Testis (tissue), 3 donors: Measurements from ENCODE around the gene HEG1. TPM values are rescaled to one million over a fixed set of nuclear protein-coding genes. Genes with fewer than 3 reads are reported as not detected.

Source experiments
- DNase-seq: peaks from one replicate; pipeline ENCODE4 v3.0.0-alpha.2; 2019
- H3K27ac ChIP-seq, 2 donors: fragments of 200-600 bp; sonication (generic); one replicate each; pipeline ENCODE4 v1.5.1; 2019
- H3K27me3 ChIP-seq: fragments of 200-600 bp; sonication (generic); one replicate; pipeline ENCODE4 v1.5.1; 2019
- H3K36me3 ChIP-seq: fragments of 200-600 bp; sonication (generic); one replicate; pipeline ENCODE4 v1.5.1; 2017; ENCODE audit warnings: low read depth; ENCODE audit errors: missing control alignments
- H3K4me1 ChIP-seq: fragments of 200-600 bp; sonication (generic); one replicate; pipeline ENCODE4 v1.5.1; 2019
- H3K4me3 ChIP-seq, 2 donors: fragments of 200-600 bp; sonication (generic); one replicate each; pipeline ENCODE4 v1.5.1; 2017 to 2019
- H3K9me3 ChIP-seq: fragments of 200-600 bp; sonication (generic); one replicate; pipeline ENCODE4 v1.5.1; 2017
- POLR2A ChIP-seq: fragments of 450-650 bp; IDR thresholded peaks from one replicate; pipeline ENCODE4 v1.6.1; 2017; ENCODE audit warnings: antibody characterized with exemption, mild to moderate bottlenecking, moderate library complexity
- WGBS, 2 donors: methylation state at CpG; one replicate each; pipeline ENCODE4 v1.1.5; 2018; 5-methylcytosine and 5-hydroxymethylcytosine counted together
- intact Hi-C: fragments of 100-400 bp; cut with DNase I; formaldehyde crosslinking; loops from one replicate; pipeline ENCODE4 v1.15.1; 2023; ENCODE audit warnings: low total_unique reads
- polyA plus RNA-seq: library from polyadenylated mRNA; stranded (reverse); fragments of 350-450 nt; fragmentation: Illumina TruSeq; extraction: RNeasy Lipid Tissue Mini Kit (QIAGEN cat#74804); gene quantifications from one replicate; pipeline ENCODE4 v1.2.3, GENCODE V29; 2014; ENCODE audit warnings: low read depth, low replicate concordance; ENCODE audit not compliant: insufficient read depth
- total RNA-seq, 2 donors: library from RNA; depleted of rRNA; stranded (reverse); fragments of >200 nt; gene quantifications; one replicate each; pipeline ENCODE4 v1.2.3, GENCODE V29; 2016
- TF ChIP-seq, protein P1 (sequence below), 3 experiments: fragments of 450-650 bp in 2 of 3; fragments of 200-600 bp in 1 of 3; sonication (generic) in 1 of 3; IDR thresholded peaks; one replicate each; pipeline ENCODE4 v1.5.1; 2016 to 2019; ENCODE audit warnings: antibody characterized with exemption in 3 of 3, mild to moderate bottlenecking in 2 of 3, moderate library complexity in 1 of 3

The HEG1 gene
- total and polyA plus RNA-seq, 3 donors from 2014 or later: 50.3 to 160 (median 120) TPM

DNA sequence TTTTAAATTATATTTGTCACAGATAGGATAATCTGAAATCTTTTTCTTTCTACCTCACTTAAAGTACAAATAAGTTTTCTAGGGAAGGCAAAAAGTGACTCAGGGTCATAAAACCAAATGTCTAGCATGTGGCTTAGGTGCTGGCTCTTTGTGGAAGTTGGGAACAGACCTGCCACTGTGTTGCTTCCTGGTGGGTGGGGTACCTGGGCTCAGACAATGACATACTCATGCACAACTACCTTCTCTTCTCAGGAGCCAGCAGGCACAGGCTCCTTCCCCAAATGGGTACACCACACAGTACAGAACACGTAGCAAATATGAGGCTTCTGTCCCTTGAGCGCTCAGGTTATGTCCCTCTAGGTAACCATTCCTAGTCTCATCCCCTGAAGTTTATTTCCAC lies 81.1 kb downstream of the HEG1 start:
- 94 to 96% methylated on average over 2 of the region's 2 CpGs for WGBS, 2 donors
- Histone ChIP-seq H3K4me1 (no peaks in the 10 kb centered on the region), H3K27ac (no peak overlapping the region), H3K27me3 (no peaks in the 10 kb centered on the region), H3K9me3 (no peaks in the 10 kb centered on the region), H3K4me3 (no peak overlapping the region), H3K36me3 (no peaks in the 10 kb centered on the region)
- intact Hi-C loops: no loop called here
- no peak for TF ChIP-seq POLR2A
- TF ChIP-seq, protein P1, sequence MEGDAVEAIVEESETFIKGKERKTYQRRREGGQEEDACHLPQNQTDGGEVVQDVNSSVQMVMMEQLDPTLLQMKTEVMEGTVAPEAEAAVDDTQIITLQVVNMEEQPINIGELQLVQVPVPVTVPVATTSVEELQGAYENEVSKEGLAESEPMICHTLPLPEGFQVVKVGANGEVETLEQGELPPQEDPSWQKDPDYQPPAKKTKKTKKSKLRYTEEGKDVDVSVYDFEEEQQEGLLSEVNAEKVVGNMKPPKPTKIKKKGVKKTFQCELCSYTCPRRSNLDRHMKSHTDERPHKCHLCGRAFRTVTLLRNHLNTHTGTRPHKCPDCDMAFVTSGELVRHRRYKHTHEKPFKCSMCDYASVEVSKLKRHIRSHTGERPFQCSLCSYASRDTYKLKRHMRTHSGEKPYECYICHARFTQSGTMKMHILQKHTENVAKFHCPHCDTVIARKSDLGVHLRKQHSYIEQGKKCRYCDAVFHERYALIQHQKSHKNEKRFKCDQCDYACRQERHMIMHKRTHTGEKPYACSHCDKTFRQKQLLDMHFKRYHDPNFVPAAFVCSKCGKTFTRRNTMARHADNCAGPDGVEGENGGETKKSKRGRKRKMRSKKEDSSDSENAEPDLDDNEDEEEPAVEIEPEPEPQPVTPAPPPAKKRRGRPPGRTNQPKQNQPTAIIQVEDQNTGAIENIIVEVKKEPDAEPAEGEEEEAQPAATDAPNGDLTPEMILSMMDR (IDR thresholded peaks at IDR 0.05): no peak
- no peak for DNase-seq

DNA sequence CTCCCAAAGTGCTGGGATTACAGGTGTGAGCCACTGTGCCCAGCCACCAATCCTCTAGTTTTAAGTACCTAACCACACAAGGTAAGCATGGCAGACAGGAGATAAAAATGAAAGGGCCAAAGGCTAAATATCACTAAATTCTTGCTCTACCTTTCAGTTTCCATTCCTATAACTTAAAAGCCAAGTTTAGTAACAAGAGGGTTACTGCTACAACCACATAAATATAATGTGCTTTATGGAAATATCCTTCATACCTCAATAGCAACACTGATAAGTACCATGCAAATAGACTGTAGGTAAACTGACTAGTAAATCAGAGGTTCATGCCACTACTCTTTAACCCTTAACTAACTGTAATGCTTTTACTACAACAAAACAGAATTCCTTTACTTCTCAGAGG lies 82.5 kb downstream of the HEG1 start:
- no peak for TF ChIP-seq POLR2A
- TF ChIP-seq, protein P1 (IDR thresholded peaks at IDR 0.05): no peak
- no peaks in the 10 kb centered on the region for H3K27me3 ChIP-seq
- H3K4me1 ChIP-seq: no peaks in the 10 kb centered on the region
- H3K36me3 ChIP-seq: no peaks in the 10 kb centered on the region
- intact Hi-C loops: no loop called here
- H3K4me3 ChIP-seq: no peak overlapping the region
- no peak overlapping the region for H3K27ac ChIP-seq
- no peaks in the 10 kb centered on the region for H3K9me3 ChIP-seq
- DNase-seq: no peak

DNA sequence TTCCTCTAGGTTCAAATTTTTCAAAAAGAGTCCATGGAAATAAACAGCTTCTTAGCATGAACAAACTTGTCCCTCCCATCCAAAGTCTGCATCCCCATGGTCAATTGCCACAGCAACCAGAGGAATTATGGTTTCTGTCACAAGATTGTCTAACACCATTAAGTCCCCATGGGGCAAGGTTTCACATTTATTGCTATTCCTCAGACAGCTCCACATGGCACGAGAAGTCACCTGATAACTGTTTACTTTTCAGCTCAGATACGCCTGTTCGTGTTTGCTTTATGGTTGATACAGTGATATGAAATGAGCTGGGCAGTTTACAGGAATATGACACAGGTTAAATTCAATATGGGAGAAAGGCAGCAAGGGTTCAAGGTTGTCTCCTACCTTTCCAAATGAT lies 83.3 kb downstream of the HEG1 start:
- H3K4me1 ChIP-seq: no peaks in the 10 kb centered on the region
- DNase-seq: no peak
- H3K4me3 ChIP-seq: no peak overlapping the region
- H3K9me3 ChIP-seq: no peaks in the 10 kb centered on the region
- TF ChIP-seq POLR2A: no peak
- TF ChIP-seq, protein P1 (IDR thresholded peaks at IDR 0.05): no peak
- H3K27me3 ChIP-seq: no peaks in the 10 kb centered on the region
- intact Hi-C loops: no loop called here
- 88 to 96% methylated on average over 3 of the region's 3 CpGs for WGBS, 2 donors
- H3K27ac ChIP-seq: no peak overlapping the region
- no peaks in the 10 kb centered on the region for H3K36me3 ChIP-seq

DNA sequence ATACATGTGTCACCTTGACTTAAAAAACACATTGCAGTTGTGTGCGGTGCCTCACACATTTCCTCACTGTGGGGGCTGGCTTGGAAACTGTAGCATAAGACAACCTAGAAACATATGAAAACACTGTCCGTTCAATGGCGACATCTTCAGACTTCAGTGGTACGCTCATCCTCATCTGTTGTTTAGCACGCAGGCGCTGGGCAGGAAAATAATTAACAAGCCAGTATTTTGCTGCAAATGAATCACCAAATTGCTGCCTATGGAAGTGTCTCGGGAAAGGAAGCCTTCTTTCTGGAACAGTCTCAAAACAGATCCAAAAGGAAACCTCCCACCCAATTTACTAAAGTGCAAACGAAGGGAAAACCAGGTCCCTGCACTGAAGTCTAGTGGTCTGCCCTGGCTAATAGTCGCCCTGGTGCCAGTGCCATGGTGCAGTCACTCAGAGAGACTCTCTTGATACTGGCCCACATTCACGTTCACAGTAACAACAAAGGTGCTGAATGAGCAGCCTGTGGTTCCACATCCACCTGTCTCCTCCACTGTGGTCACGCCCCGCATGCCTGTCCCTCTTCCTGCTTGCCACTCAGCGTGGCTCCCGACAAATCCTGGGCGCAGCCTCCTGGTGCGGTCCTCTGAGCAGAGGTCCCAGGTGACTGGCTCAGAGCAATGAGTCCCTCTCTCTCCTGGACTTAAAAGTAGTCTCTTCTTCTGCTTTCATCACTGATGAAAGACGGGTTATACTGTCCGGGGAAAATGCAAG lies 85.7 kb downstream of the HEG1 start:
- no peaks in the 10 kb centered on the region for H3K4me1 ChIP-seq
- no peaks in the 10 kb centered on the region for H3K27me3 ChIP-seq
- no peak for DNase-seq
- no peak overlapping the region for H3K27ac ChIP-seq
- no peaks in the 10 kb centered on the region for H3K36me3 ChIP-seq
- no peak overlapping the region for H3K4me3 ChIP-seq
- TF ChIP-seq POLR2A: no peak
- TF ChIP-seq, protein P1 (IDR thresholded peaks at IDR 0.05): no peak
- H3K9me3 ChIP-seq: no peaks in the 10 kb centered on the region
- 93% methylated on average over 13 to 18 of the region's 18 CpGs for WGBS, 2 donors
- intact Hi-C loops: no loop called here

DNA sequence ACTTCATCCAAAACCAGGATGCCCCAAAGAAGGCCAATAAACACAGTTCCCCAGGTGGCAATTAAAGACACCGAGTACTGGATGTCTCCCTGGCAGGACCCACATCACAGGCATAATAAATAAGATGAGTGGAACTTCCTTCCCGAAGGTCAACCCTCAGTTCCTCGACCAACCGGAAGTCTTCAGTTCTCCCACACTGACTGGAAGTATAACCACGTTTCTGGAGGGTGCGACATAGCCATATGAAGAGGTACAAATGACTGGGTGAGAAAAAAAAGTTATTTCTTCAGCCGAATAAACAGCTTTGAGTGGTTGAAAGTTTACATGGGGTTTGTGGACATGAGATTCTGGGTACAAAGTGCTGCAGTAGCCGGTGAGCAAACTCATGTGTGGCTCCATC lies 86.6 kb downstream of the HEG1 start:
- TF ChIP-seq POLR2A: no peak
- TF ChIP-seq, protein P1 (IDR thresholded peaks at IDR 0.05): no peak
- intact Hi-C loops: no loop called here
- H3K9me3 ChIP-seq: no peaks in the 10 kb centered on the region
- no peak overlapping the region for H3K27ac ChIP-seq
- H3K4me3 ChIP-seq: no peak overlapping the region
- H3K27me3 ChIP-seq: no peaks in the 10 kb centered on the region
- DNase-seq: no peak
- no peaks in the 10 kb centered on the region for H3K4me1 ChIP-seq
- 76 to 82% methylated on average over 8 of the region's 8 CpGs for WGBS, 2 donors
- H3K36me3 ChIP-seq: no peaks in the 10 kb centered on the region
